Measurements from ENCODE around the gene RSU1. TPM values are rescaled to one million over a fixed set of nuclear protein-coding genes. Genes with fewer than 3 reads are reported as not detected.

Gene RSU1
- polyA plus RNA-seq, 2 donors: 24.7 to 44.6 TPM

DNA sequence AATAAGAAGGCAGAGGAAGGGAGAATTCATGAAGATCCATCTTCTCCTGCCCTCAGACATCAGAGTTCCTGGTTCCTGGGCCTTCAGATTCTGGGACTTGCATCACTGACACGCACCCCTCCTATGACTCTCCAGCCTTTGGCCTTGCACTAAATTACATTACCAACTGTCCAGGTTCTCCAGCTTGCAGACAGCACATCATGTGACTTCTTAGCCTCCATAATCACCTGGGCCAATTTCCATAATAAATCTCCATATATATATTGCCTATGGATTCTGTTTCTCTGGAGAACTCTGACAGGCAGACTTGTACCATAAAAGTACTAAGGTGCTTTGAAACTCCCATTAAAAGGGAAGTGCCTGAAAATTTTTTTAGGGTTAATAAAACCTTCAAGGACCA, 23.2 kb downstream of the RSU1 start:
- peaks cover 0 to 2% of the 10 kb centered on the region in 2 donors for H3K36me3 ChIP-seq (ENCODE audit: control insufficient read depth in 2 of 2, insufficient read depth in 2 of 2, low read length in 1 of 2)
- 89 to 96% methylated on average over 1 of the region's 1 CpG for WGBS, 2 donors
- H3K4me1 ChIP-seq (ENCODE audit: control insufficient read depth in 2 of 2, insufficient read depth in 2 of 2, low read length in 1 of 2): no peaks in the 10 kb centered on the region
- H3K9me3 ChIP-seq (ENCODE audit: control insufficient read depth in 2 of 2, insufficient read depth in 1 of 2, low read depth in 1 of 2, low read length in 1 of 2): no peaks in the 10 kb centered on the region
- H3K4me3 ChIP-seq (ENCODE audit: low read depth in 1 of 2, low read length in 2 of 2): no peak overlapping the region
- H3K27me3 ChIP-seq (ENCODE audit: control insufficient read depth in 1 of 2, insufficient read depth in 2 of 2, low read length in 2 of 2): no peaks in the 10 kb centered on the region
- no peak overlapping the region for H3K27ac ChIP-seq (ENCODE audit: low read depth in 2 of 2, low read length in 1 of 2)

DNA sequence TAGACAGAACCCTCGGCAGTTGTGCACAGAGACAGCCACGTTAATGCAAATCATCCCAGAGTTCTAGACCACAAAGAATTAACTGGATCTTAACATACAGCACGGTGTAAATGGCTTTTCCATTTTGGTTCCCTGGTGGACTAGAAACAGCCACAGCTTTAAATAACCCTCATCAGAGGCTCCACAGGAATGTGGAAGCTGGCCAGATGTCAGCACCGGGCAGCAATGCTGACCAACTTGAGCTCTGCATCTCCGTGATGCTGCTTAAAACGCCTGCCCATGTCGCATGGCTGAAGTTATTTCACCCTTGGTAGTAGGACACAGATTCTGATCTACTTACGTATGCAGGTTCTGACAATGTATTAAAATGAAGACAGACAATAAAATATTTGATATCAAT, 24.5 kb downstream of the RSU1 start:
- H3K9me3 ChIP-seq (ENCODE audit: control insufficient read depth in 2 of 2, insufficient read depth in 1 of 2, low read depth in 1 of 2, low read length in 1 of 2): no peaks in the 10 kb centered on the region
- peaks cover 0 to 2% of the 10 kb centered on the region in 2 donors for H3K36me3 ChIP-seq (ENCODE audit: control insufficient read depth in 2 of 2, insufficient read depth in 2 of 2, low read length in 1 of 2)
- no peak overlapping the region for H3K4me3 ChIP-seq (ENCODE audit: low read depth in 1 of 2, low read length in 2 of 2)
- H3K27ac ChIP-seq (ENCODE audit: low read depth in 2 of 2, low read length in 1 of 2): no peak overlapping the region
- H3K4me1 ChIP-seq (ENCODE audit: control insufficient read depth in 2 of 2, insufficient read depth in 2 of 2, low read length in 1 of 2): no peaks in the 10 kb centered on the region
- WGBS, 2 donors: 82 to 84% methylated on average over 8 of the region's 8 CpGs
- H3K27me3 ChIP-seq (ENCODE audit: control insufficient read depth in 1 of 2, insufficient read depth in 2 of 2, low read length in 2 of 2): no peaks in the 10 kb centered on the region

GRCh38 chr10:16789765-16790164, 27.5 kb downstream of the RSU1 start:
- 72 to 76% methylated on average over 4 of the region's 4 CpGs for WGBS, 2 donors
- Histone ChIP-seq H3K27ac (ENCODE audit: low read depth in 2 of 2, low read length in 1 of 2) (no peak overlapping the region), H3K4me3 (ENCODE audit: low read depth in 1 of 2, low read length in 2 of 2) (no peak overlapping the region), H3K4me1 (ENCODE audit: control insufficient read depth in 2 of 2, insufficient read depth in 2 of 2, low read length in 1 of 2) (no peaks in the 10 kb centered on the region), H3K27me3 (ENCODE audit: control insufficient read depth in 1 of 2, insufficient read depth in 2 of 2, low read length in 2 of 2) (no peaks in the 10 kb centered on the region), H3K9me3 (ENCODE audit: control insufficient read depth in 2 of 2, insufficient read depth in 1 of 2, low read depth in 1 of 2, low read length in 1 of 2) (no peaks in the 10 kb centered on the region), H3K36me3 (ENCODE audit: control insufficient read depth in 2 of 2, insufficient read depth in 2 of 2, low read length in 1 of 2) (peaks cover 0 to 2% of the 10 kb centered on the region in 2 donors)

- H3K4me1 ChIP-seq (ENCODE audit: control insufficient read depth in 2 of 2, insufficient read depth in 2 of 2, low read length in 1 of 2): no peaks in the 10 kb centered on the region
- no peak overlapping the region for H3K27ac ChIP-seq (ENCODE audit: low read depth in 2 of 2, low read length in 1 of 2)
- no peaks in the 10 kb centered on the region for H3K9me3 ChIP-seq (ENCODE audit: control insufficient read depth in 2 of 2, insufficient read depth in 1 of 2, low read depth in 1 of 2, low read length in 1 of 2)
- H3K36me3 ChIP-seq (ENCODE audit: control insufficient read depth in 2 of 2, insufficient read depth in 2 of 2, low read length in 1 of 2): peaks cover 0 to 2% of the 10 kb centered on the region in 2 donors
- WGBS, 2 donors: 66 to 74% methylated on average over 7 of the region's 7 CpGs
- H3K4me3 ChIP-seq (ENCODE audit: low read depth in 1 of 2, low read length in 2 of 2): no peak overlapping the region
- H3K27me3 ChIP-seq (ENCODE audit: control insufficient read depth in 1 of 2, insufficient read depth in 2 of 2, low read length in 2 of 2): no peaks in the 10 kb centered on the region
Observed at GRCh38 chr10:16789261-16789660, 28.0 kb downstream of the RSU1 start.

GRCh38 chr10:16788778-16789177, 28.4 kb downstream of the RSU1 start:
- 79 to 81% methylated on average over 3 of the region's 3 CpGs for whole genome bisulfite sequencing, 2 donors
- Histone ChIP-seq H3K27me3 (ENCODE audit: control insufficient read depth in 1 of 2, insufficient read depth in 2 of 2, low read length in 2 of 2) (no peaks in the 10 kb centered on the region), H3K4me1 (ENCODE audit: control insufficient read depth in 2 of 2, insufficient read depth in 2 of 2, low read length in 1 of 2) (no peaks in the 10 kb centered on the region), H3K36me3 (ENCODE audit: control insufficient read depth in 2 of 2, insufficient read depth in 2 of 2, low read length in 1 of 2) (peaks cover 0 to 2% of the 10 kb centered on the region in 2 donors), H3K27ac (ENCODE audit: low read depth in 2 of 2, low read length in 1 of 2) (no peak overlapping the region), H3K9me3 (ENCODE audit: control insufficient read depth in 2 of 2, insufficient read depth in 1 of 2, low read depth in 1 of 2, low read length in 1 of 2) (no peaks in the 10 kb centered on the region), H3K4me3 (ENCODE audit: low read depth in 1 of 2, low read length in 2 of 2) (no peak overlapping the region)

- Histone ChIP-seq H3K9me3 (ENCODE audit: control insufficient read depth in 2 of 2, insufficient read depth in 1 of 2, low read depth in 1 of 2, low read length in 1 of 2) (no peaks in the 10 kb centered on the region), H3K4me1 (ENCODE audit: control insufficient read depth in 2 of 2, insufficient read depth in 2 of 2, low read length in 1 of 2) (no peaks in the 10 kb centered on the region), H3K27me3 (ENCODE audit: control insufficient read depth in 1 of 2, insufficient read depth in 2 of 2, low read length in 2 of 2) (no peaks in the 10 kb centered on the region), H3K27ac (ENCODE audit: low read depth in 2 of 2, low read length in 1 of 2) (no peak overlapping the region), H3K36me3 (ENCODE audit: control insufficient read depth in 2 of 2, insufficient read depth in 2 of 2, low read length in 1 of 2) (peaks cover 0 to 2% of the 10 kb centered on the region in 2 donors), H3K4me3 (ENCODE audit: low read depth in 1 of 2, low read length in 2 of 2) (no peak overlapping the region)
- 86 to 87% methylated on average over 6 of the region's 6 CpGs for WGBS, 2 donors
Observed at GRCh38 chr10:16788125-16788524, 29.1 kb downstream of the RSU1 start.

DNA sequence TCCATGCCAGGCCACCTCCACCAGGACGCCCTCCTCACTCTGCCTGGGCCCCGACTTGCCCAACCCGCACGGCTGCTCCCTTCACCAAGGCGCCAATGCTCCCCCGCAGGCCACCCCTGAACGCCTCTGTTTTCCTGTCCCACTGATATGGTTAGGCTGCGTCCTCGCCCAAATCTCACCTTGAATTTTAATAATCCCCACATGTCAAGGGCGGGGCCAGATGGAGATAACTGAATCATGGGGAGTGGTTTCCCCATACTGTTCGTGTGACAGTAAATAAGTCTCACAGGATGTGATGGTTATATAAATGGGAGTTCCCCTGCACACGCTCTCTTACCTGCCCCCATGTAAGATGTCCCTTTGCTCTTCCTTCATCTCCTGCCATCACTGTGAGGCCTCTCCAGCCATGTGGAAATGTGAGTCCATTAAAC, 29.8 kb downstream of the RSU1 start:
- no peak overlapping the region for H3K4me3 ChIP-seq (ENCODE audit: low read depth in 1 of 2, low read length in 2 of 2)
- no peaks in the 10 kb centered on the region for H3K9me3 ChIP-seq (ENCODE audit: control insufficient read depth in 2 of 2, insufficient read depth in 1 of 2, low read depth in 1 of 2, low read length in 1 of 2)
- WGBS, 2 donors: 87 to 89% methylated on average over 12 of the region's 12 CpGs
- H3K27me3 ChIP-seq (ENCODE audit: control insufficient read depth in 1 of 2, insufficient read depth in 2 of 2, low read length in 2 of 2): no peaks in the 10 kb centered on the region
- H3K27ac ChIP-seq (ENCODE audit: low read depth in 2 of 2, low read length in 1 of 2): no peak overlapping the region
- H3K36me3 ChIP-seq (ENCODE audit: control insufficient read depth in 2 of 2, insufficient read depth in 2 of 2, low read length in 1 of 2): peaks cover 0 to 2% of the 10 kb centered on the region in 2 donors
- no peaks in the 10 kb centered on the region for H3K4me1 ChIP-seq (ENCODE audit: control insufficient read depth in 2 of 2, insufficient read depth in 2 of 2, low read length in 1 of 2)

GRCh38 chr10:16780338-16780880, 36.8 kb downstream of the RSU1 start:
- Histone ChIP-seq H3K9me3 (ENCODE audit: control insufficient read depth in 2 of 2, insufficient read depth in 1 of 2, low read depth in 1 of 2, low read length in 1 of 2) (no peaks in the 10 kb centered on the region), H3K27ac (ENCODE audit: low read depth in 2 of 2, low read length in 1 of 2) (no peak overlapping the region), H3K4me3 (ENCODE audit: low read depth in 1 of 2, low read length in 2 of 2) (no peak overlapping the region), H3K36me3 (ENCODE audit: control insufficient read depth in 2 of 2, insufficient read depth in 2 of 2, low read length in 1 of 2) (no peaks in the 10 kb centered on the region), H3K4me1 (ENCODE audit: control insufficient read depth in 2 of 2, insufficient read depth in 2 of 2, low read length in 1 of 2) (peaks cover 0 to 2% of the 10 kb centered on the region in 2 donors), H3K27me3 (ENCODE audit: control insufficient read depth in 1 of 2, insufficient read depth in 2 of 2, low read length in 2 of 2) (no peaks in the 10 kb centered on the region)
- 78% methylated on average over 7 of the region's 7 CpGs for WGBS, 2 donors

GRCh38 chr10:16779384-16779915, 37.8 kb downstream of the RSU1 start:
- Histone ChIP-seq H3K9me3 (ENCODE audit: control insufficient read depth in 2 of 2, insufficient read depth in 1 of 2, low read depth in 1 of 2, low read length in 1 of 2) (no peaks in the 10 kb centered on the region), H3K27me3 (ENCODE audit: control insufficient read depth in 1 of 2, insufficient read depth in 2 of 2, low read length in 2 of 2) (no peaks in the 10 kb centered on the region), H3K4me3 (ENCODE audit: low read depth in 1 of 2, low read length in 2 of 2) (no peak overlapping the region), H3K27ac (ENCODE audit: low read depth in 2 of 2, low read length in 1 of 2) (no peak overlapping the region), H3K4me1 (ENCODE audit: control insufficient read depth in 2 of 2, insufficient read depth in 2 of 2, low read length in 1 of 2) (peaks cover 0 to 2% of the 10 kb centered on the region in 2 donors), H3K36me3 (ENCODE audit: control insufficient read depth in 2 of 2, insufficient read depth in 2 of 2, low read length in 1 of 2) (no peaks in the 10 kb centered on the region)
- 53 to 57% methylated on average over 6 of the region's 6 CpGs for WGBS, 2 donors

Measured in esophagus (tissue), 2 donors.